ENCODE results near the gene MED28.

- TF ChIP-seq CTCF (IDR thresholded peaks at IDR 0.05; ENCODE audit: poor library complexity, severe bottlenecking) (no peak), POLR2AphosphoS5 (IDR thresholded peaks at IDR 0.05) (no peak), RAD21 (conservative IDR thresholded peaks at IDR 0.05) (no peak), EP300 (conservative IDR thresholded peaks at IDR 0.05; ENCODE audit: poor library complexity, severe bottlenecking) (no peak), TAF1 (IDR thresholded peaks at IDR 0.05; ENCODE audit: low read depth) (no peak), MXI1 (conservative IDR thresholded peaks at IDR 0.05; ENCODE audit: poor library complexity, severe bottlenecking) (no peak)
- TF ChIP-seq, protein P1, sequence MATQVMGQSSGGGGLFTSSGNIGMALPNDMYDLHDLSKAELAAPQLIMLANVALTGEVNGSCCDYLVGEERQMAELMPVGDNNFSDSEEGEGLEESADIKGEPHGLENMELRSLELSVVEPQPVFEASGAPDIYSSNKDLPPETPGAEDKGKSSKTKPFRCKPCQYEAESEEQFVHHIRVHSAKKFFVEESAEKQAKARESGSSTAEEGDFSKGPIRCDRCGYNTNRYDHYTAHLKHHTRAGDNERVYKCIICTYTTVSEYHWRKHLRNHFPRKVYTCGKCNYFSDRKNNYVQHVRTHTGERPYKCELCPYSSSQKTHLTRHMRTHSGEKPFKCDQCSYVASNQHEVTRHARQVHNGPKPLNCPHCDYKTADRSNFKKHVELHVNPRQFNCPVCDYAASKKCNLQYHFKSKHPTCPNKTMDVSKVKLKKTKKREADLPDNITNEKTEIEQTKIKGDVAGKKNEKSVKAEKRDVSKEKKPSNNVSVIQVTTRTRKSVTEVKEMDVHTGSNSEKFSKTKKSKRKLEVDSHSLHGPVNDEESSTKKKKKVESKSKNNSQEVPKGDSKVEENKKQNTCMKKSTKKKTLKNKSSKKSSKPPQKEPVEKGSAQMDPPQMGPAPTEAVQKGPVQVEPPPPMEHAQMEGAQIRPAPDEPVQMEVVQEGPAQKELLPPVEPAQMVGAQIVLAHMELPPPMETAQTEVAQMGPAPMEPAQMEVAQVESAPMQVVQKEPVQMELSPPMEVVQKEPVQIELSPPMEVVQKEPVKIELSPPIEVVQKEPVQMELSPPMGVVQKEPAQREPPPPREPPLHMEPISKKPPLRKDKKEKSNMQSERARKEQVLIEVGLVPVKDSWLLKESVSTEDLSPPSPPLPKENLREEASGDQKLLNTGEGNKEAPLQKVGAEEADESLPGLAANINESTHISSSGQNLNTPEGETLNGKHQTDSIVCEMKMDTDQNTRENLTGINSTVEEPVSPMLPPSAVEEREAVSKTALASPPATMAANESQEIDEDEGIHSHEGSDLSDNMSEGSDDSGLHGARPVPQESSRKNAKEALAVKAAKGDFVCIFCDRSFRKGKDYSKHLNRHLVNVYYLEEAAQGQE (IDR thresholded peaks at IDR 0.05; ENCODE audit: borderline replicate concordance), result no peak
These were observed 48.6 kb upstream of the MED28 start for GRCh38 chr4:17565846-17566245.
